Liver (tissue), 9 donors: ENCODE data around the gene CYP2B6. TPM values are rescaled to one million over a fixed set of nuclear protein-coding genes. Genes with fewer than 3 reads are reported as not detected.
"Not testable (repeated sequence)": the region's sequence is repeated elsewhere in the genome, so short reads cannot be mapped to it uniquely, and the experiment has no call there.

Experiments used
- DNase-seq: peaks from one replicate; pipeline ENCODE4 v3.0.0-alpha.2; 2017; ENCODE audit warnings: low spot score
- H3K27ac ChIP-seq, 2 donors: one replicate each; pipeline ENCODE4 v1.7.0; 2013; ENCODE audit warnings: inconsistent platforms in 2 of 2, low read length in 2 of 2, control low read depth in 1 of 2, low read depth in 1 of 2, mild to moderate bottlenecking in 1 of 2
- H3K27me3 ChIP-seq, 4 donors: one replicate each; pipeline versions ENCODE4 v1.6.1 to v1.7.0; 2013; ENCODE audit warnings: low read length in 3 of 4, inconsistent platforms in 1 of 4, mild to moderate bottlenecking in 1 of 4, moderate library complexity in 1 of 4; ENCODE audit not compliant: control insufficient read depth in 4 of 4, insufficient read depth in 4 of 4
- H3K36me3 ChIP-seq, 4 donors: one replicate each; pipeline versions ENCODE4 v1.6.1 to v1.7.0; 2013; ENCODE audit warnings: low read length in 3 of 4, mild to moderate bottlenecking in 3 of 4, low read depth in 1 of 4, moderate library complexity in 1 of 4; ENCODE audit not compliant: control insufficient read depth in 4 of 4, insufficient read depth in 3 of 4
- H3K4me1 ChIP-seq, 4 donors: one replicate each; pipeline versions ENCODE4 v1.6.1 to v1.7.0; 2013; ENCODE audit warnings: low read length in 3 of 4, mild to moderate bottlenecking in 3 of 4, moderate library complexity in 1 of 4; ENCODE audit not compliant: control insufficient read depth in 4 of 4, insufficient read depth in 4 of 4
- H3K4me3 ChIP-seq, 3 donors: one replicate each; pipeline versions ENCODE4 v1.6.1 to v1.7.0; 2013; ENCODE audit warnings: low read length in 3 of 3, control low read depth in 1 of 3, low read depth in 1 of 3, mild to moderate bottlenecking in 1 of 3
- H3K9ac ChIP-seq, 2 donors: one replicate each; pipeline ENCODE4 v1.7.0; 2013; ENCODE audit warnings: low read length in 2 of 2, mild to moderate bottlenecking in 2 of 2, moderate library complexity in 2 of 2, control low read depth in 1 of 2, low read depth in 1 of 2
- H3K9me3 ChIP-seq, 4 donors: one replicate each; pipeline versions ENCODE4 v1.6.1 to v1.7.0; 2013; ENCODE audit warnings: low read length in 3 of 4; ENCODE audit not compliant: control insufficient read depth in 4 of 4
- ATF3 ChIP-seq: IDR thresholded peaks from 2 replicates; pipeline ENCODE4 v1.6.1; 2016; ENCODE audit warnings: antibody characterized with exemption
- CTCF ChIP-seq: fragments of 150-350 bp; IDR thresholded peaks from 2 replicates; pipeline ENCODE4 v1.5.1; 2017; ENCODE audit warnings: improper control_type of control experiment, low read depth, low read length; ENCODE audit not compliant: missing input control
- EGR1 ChIP-seq, 2 donors: IDR thresholded peaks; 2 replicates each; pipeline ENCODE4 v1.6.1; 2016 to 2018; ENCODE audit warnings: antibody characterized with exemption in 2 of 2, low read depth in 2 of 2
- FOXA1 ChIP-seq: IDR thresholded peaks from 2 replicates; pipeline ENCODE4 v1.6.1; 2016; ENCODE audit warnings: antibody characterized with exemption
- FOXA2 ChIP-seq: IDR thresholded peaks from 2 replicates; pipeline ENCODE4 v1.6.1; 2016; ENCODE audit warnings: antibody characterized with exemption
- HNF4G ChIP-seq: IDR thresholded peaks from 2 replicates; pipeline ENCODE4 v1.6.1; 2016; ENCODE audit warnings: antibody characterized with exemption
- JUND ChIP-seq, 2 donors: IDR thresholded peaks; 2 replicates each; pipeline ENCODE4 v1.6.1; 2016; ENCODE audit warnings: antibody characterized with exemption in 2 of 2
- NR2F2 ChIP-seq: IDR thresholded peaks from 2 replicates; pipeline ENCODE4 v1.6.1; 2016; ENCODE audit warnings: antibody characterized with exemption
- RAD21 ChIP-seq, 2 donors: IDR thresholded peaks; 2 replicates each; pipeline ENCODE4 v1.6.1; 2016; ENCODE audit warnings: antibody characterized with exemption in 2 of 2, mild to moderate bottlenecking in 2 of 2
- RXRA ChIP-seq, 2 donors: IDR thresholded peaks; 2 replicates each; pipeline ENCODE4 v1.6.1; 2017 to 2018; ENCODE audit warnings: antibody characterized with exemption in 2 of 2, mild to moderate bottlenecking in 1 of 2
- SP1 ChIP-seq: IDR thresholded peaks from 2 replicates; pipeline ENCODE4 v1.6.1; 2018; ENCODE audit warnings: antibody characterized with exemption, mild to moderate bottlenecking
- TAF1 ChIP-seq: conservative IDR thresholded peaks from 2 replicates; pipeline ENCODE4 v1.6.1; 2016; ENCODE audit warnings: antibody characterized with exemption, mild to moderate bottlenecking
- ZBTB33 ChIP-seq: IDR thresholded peaks from 2 replicates; pipeline ENCODE4 v1.6.1; 2016; ENCODE audit warnings: antibody characterized with exemption
- WGBS: extraction: QIAGEN DNeasy Blood & Tissue Kit; methylation state at CpG from one replicate; pipeline ENCODE4 v1.1.7; 2013; 5-methylcytosine and 5-hydroxymethylcytosine counted together
- polyA plus RNA-seq, 2 donors: library from polyadenylated mRNA; stranded (reverse) in 1 of 2; unstranded in 1 of 2; fragments of 200-250 nt in 1 of 2; fragments of >200 nt in 1 of 2; fragmentation: Nextera tagmentation in 1 of 2; extraction: Ambion mirVana in 1 of 2; gene quantifications; one replicate each; pipeline versions ENCODE4 v1.2.1 to v1.2.3, GENCODE V29; 2013 to 2015
- total RNA-seq, 2 donors: library from RNA; depleted of rRNA; stranded (reverse); fragments of >200 nt; gene quantifications; one replicate each; pipeline ENCODE4 v1.2.3, GENCODE V29; 2014
- TF ChIP-seq, protein P1 (sequence below): IDR thresholded peaks from 2 replicates; pipeline ENCODE4 v1.6.1; 2016; ENCODE audit warnings: antibody characterized with exemption
- TF ChIP-seq, protein P2 (sequence below): IDR thresholded peaks from 2 replicates; pipeline ENCODE4 v1.6.1; 2016; ENCODE audit warnings: antibody characterized with exemption, mild to moderate bottlenecking
- donor health status: healthy.
- donor health status: healthy.
- donor health status: healthy.
- donor health status: healthy.
- donor health status: healthy.

Gene CYP2B6
- total and polyA plus RNA-seq, 4 donors, result 13.0 to 751 (median 16.6) TPM; not detected in 1

DNA sequence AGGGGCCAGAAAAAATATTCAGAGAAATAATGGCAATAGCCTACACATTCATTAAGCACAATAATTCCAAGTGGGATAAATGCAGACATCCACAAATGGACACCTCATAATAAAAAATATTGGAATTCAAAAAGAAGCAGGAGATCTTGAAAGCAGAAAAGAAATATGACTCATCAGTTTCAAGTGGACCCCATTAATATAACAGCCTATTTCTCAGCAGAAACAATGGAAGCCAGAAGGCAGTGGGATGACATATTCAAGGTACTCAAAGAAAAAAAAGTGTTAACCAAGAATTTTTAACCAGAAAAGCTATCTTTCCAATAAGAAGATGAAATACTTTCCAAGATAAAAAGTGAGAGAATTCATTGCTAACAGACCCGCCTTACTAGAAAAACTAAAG is 48.7 kb downstream of the CYP2B6 start:
- Histone ChIP-seq H3K36me3 (no peaks in the 10 kb centered on the region), H3K27me3 (no peaks in the 10 kb centered on the region), H3K4me1 (no peaks in the 10 kb centered on the region), H3K4me3 (no peak overlapping the region), H3K27ac (no peak overlapping the region), H3K9ac (no peak overlapping the region), H3K9me3 (peaks cover 0 to 3% (median 0%) of the 10 kb centered on the region in 4 donors)
- WGBS, result 92% methylated on average over 1 of the region's 1 CpG
- TF ChIP-seq FOXA1, result no peak
- no peak for TF ChIP-seq NR2F2
- TF ChIP-seq SP1, result no peak
- TF ChIP-seq, protein P1, sequence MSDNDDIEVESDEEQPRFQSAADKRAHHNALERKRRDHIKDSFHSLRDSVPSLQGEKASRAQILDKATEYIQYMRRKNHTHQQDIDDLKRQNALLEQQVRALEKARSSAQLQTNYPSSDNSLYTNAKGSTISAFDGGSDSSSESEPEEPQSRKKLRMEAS, result no peak
- TF ChIP-seq EGR1 (IDR thresholded peaks at IDR 0.05; ENCODE audit: low read depth in 2 of 2), result no peak
- no peak for TF ChIP-seq RAD21 (IDR thresholded peaks at IDR 0.05)
- TF ChIP-seq CTCF, result no peak
- no peak for TF ChIP-seq JUND (IDR thresholded peaks at IDR 0.05)
- no peak for TF ChIP-seq FOXA2
- no peak for TF ChIP-seq ATF3
- TF ChIP-seq RXRA (IDR thresholded peaks at IDR 0.05), result no peak
- no peak for TF ChIP-seq ZBTB33
- no peak for TF ChIP-seq HNF4G
- TF ChIP-seq, protein P2, sequence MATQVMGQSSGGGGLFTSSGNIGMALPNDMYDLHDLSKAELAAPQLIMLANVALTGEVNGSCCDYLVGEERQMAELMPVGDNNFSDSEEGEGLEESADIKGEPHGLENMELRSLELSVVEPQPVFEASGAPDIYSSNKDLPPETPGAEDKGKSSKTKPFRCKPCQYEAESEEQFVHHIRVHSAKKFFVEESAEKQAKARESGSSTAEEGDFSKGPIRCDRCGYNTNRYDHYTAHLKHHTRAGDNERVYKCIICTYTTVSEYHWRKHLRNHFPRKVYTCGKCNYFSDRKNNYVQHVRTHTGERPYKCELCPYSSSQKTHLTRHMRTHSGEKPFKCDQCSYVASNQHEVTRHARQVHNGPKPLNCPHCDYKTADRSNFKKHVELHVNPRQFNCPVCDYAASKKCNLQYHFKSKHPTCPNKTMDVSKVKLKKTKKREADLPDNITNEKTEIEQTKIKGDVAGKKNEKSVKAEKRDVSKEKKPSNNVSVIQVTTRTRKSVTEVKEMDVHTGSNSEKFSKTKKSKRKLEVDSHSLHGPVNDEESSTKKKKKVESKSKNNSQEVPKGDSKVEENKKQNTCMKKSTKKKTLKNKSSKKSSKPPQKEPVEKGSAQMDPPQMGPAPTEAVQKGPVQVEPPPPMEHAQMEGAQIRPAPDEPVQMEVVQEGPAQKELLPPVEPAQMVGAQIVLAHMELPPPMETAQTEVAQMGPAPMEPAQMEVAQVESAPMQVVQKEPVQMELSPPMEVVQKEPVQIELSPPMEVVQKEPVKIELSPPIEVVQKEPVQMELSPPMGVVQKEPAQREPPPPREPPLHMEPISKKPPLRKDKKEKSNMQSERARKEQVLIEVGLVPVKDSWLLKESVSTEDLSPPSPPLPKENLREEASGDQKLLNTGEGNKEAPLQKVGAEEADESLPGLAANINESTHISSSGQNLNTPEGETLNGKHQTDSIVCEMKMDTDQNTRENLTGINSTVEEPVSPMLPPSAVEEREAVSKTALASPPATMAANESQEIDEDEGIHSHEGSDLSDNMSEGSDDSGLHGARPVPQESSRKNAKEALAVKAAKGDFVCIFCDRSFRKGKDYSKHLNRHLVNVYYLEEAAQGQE, result no peak
- TF ChIP-seq TAF1, result no peak
- no peak for DNase-seq

GRCh38 chr19:41045095-41045494 is 54.0 kb downstream of the CYP2B6 start:
- not testable (repeated sequence) for H3K9ac ChIP-seq, H3K4me3 ChIP-seq, DNase-seq, H3K9me3 ChIP-seq, H3K36me3 ChIP-seq, H3K27ac ChIP-seq, H3K27me3 ChIP-seq, H3K4me1 ChIP-seq
- 26% methylated on average over 1 of the region's 1 CpG for WGBS
